ENCODE data around the gene EPB41. TPM values are rescaled to one million over a fixed set of nuclear protein-coding genes. Genes with fewer than 3 reads are reported as not detected.

EPB41 gene
- total and polyA plus RNA-seq, 2 donors (not counting 3 experiments of a cell fraction or from before 2014, with no cell fraction given): 22.3 to 45.7 TPM

DNA sequence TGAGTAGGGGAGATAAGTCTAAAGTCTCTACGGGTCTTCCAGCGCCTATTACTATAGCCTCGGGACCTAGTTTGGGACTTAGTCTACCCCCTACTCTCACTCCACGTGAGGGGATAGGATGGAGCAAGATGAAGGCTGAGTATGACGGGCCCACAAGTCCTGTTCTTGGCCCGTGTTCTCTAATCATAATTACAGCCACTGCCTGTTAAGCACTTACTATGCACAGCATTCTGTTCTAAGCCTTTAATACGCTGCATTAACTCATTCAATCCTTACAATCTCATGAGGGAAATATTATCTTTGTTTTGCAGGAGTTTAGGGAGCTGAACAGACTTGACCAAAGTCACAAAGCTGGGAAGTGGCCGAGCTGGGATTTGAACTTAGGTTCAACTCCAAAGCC is 23.9 kb upstream of the EPB41 start:
- no peak for TF ChIP-seq CTCF (IDR thresholded peaks at IDR 0.05; ENCODE audit: extremely low read depth in 1 of 2, insufficient read depth in 1 of 2, low read depth in 1 of 2, low read length in 2 of 2)
- no peak for TF ChIP-seq POLR2A (IDR thresholded peaks at IDR 0.05; ENCODE audit: low read depth, low read length)
- no peak for TF ChIP-seq MAX (IDR thresholded peaks at IDR 0.05; ENCODE audit: insufficient read depth, insufficient read length)
- no peak for TF ChIP-seq JUN (IDR thresholded peaks at IDR 0.05; ENCODE audit: borderline replicate concordance, insufficient read depth, insufficient read length, low read depth)
- TF ChIP-seq MYC (IDR thresholded peaks at IDR 0.05; ENCODE audit: low read depth, low read length): no peak
- TF ChIP-seq EZH2 (IDR thresholded peaks at IDR 0.05; ENCODE audit: borderline replicate concordance, low read depth, low read length, severe bottlenecking): no peak
- TF ChIP-seq FOS (IDR thresholded peaks at IDR 0.05; ENCODE audit: borderline replicate concordance, insufficient read depth, low read length): no peak
- no peak for TF ChIP-seq POLR2AphosphoS5 (IDR thresholded peaks at IDR 0.05; ENCODE audit: insufficient read depth, low read depth, low read length)
- TF ChIP-seq GATA2 (IDR thresholded peaks at IDR 0.05; ENCODE audit: insufficient read depth, insufficient read length, low read depth, low read length): no peak
- no peak overlapping the region for H3K4me2 ChIP-seq (ENCODE audit: insufficient read depth, low read length)
- no peak overlapping the region for H3K4me3 ChIP-seq (replicated peaks in 1 of 3; ENCODE audit: insufficient read depth in 1 of 3, low read depth in 1 of 3, low read length in 3 of 3)
- intact Hi-C loops (cut with micrococcal nuclease) (no loop called here), dilution Hi-C loops (cut with MboI; ENCODE audit: extremely low pct_ligation_motif_present, low sequenced_read_pairs) (no loop called here)
- no peak overlapping the region for H3K9ac ChIP-seq (replicated peaks; ENCODE audit: extremely low read depth, insufficient read depth, low read length)
- peaks cover 3% of the 10 kb centered on the region for H3K79me2 ChIP-seq (ENCODE audit: control insufficient read depth, insufficient read depth, low read length)
- peaks cover 0 to 4% of the 10 kb centered on the region in 2 experiments for H3K36me3 ChIP-seq (ENCODE audit: control insufficient read depth in 2 of 2, extremely low read depth in 1 of 2, insufficient read depth in 2 of 2, low read length in 2 of 2)
- H3K27ac ChIP-seq (ENCODE audit: insufficient read depth, low read depth, low read length): no peak overlapping the region
- H3K4me1 ChIP-seq (ENCODE audit: control insufficient read depth, extremely low read depth, insufficient read depth, low read length): peaks cover 10% of the 10 kb centered on the region
- H3K27me3 ChIP-seq (ENCODE audit: control insufficient read depth in 2 of 2, insufficient read depth in 2 of 2, low read length in 2 of 2): no peaks in the 10 kb centered on the region
- FAIRE-seq (no peak), DNase-seq (ENCODE audit: low read depth, low spot score) (no peak)
- no peaks in the 10 kb centered on the region for H3K9me1 ChIP-seq (replicated peaks; ENCODE audit: control insufficient read depth, extremely low read depth, insufficient read depth, low read length)
- H2AFZ ChIP-seq (ENCODE audit: low read depth, low read length): no peak overlapping the region
- ChIA-PET CTCF (interaction anchor here (1.2 to 2.0 kb wide), 6 partner anchors 9 to 312 kb away, joined by 3 to 8 read pairs (median 6); partner anchors contain the start of gene EPB41), POLR2A (no interaction called here)
- no peaks in the 10 kb centered on the region for H3K9me3 ChIP-seq (replicated peaks; ENCODE audit: control insufficient read depth, insufficient read depth, low read length)
- no peaks in the 10 kb centered on the region for H4K20me1 ChIP-seq (replicated peaks; ENCODE audit: control insufficient read depth, extremely low read depth, insufficient read depth, low read length)
- BruUV-seq (replicated peaks): TSS peak; percentile 2

Measured in endothelial cell of umbilical vein (primary cell).